GM12878 (cell line): ENCODE data around the gene DSEL. TPM values are rescaled to one million over a fixed set of nuclear protein-coding genes. Genes with fewer than 3 reads are reported as not detected.

Source experiments
- ATAC-seq: fragments of 200-7000 bp; cut with Tn5 transposase; 3 replicates; pipeline ENCODE4 v1.9.1; 2020; ENCODE audit warnings: mild to moderate bottlenecking, moderate library complexity
- BruUV-seq: library from RNA; stranded (reverse); fragments of 400-500 nt; replicated peaks from 2 replicates; lab custom pipeline; 2021; lab: Mats Ljungman, UMichigan
- CTCF ChIA-PET: fragments of 300-600 bp; sonication (Branson Sonifier 250); formaldehyde crosslinking; extraction: SDS; loops from one replicate; lab custom pipeline; 2021; ENCODE audit warnings: inconsistent platforms; lab: Yijun Ruan, JAX
- POLR2A ChIA-PET: fragments of 350-600 bp; formaldehyde crosslinking; extraction: SDS; loops from one replicate; lab custom pipeline; 2021; ENCODE audit warnings: inconsistent platforms; lab: Charles Lee
- RAD21 ChIA-PET: fragments of 300-600 bp; sonication (Branson Sonifier 250); formaldehyde crosslinking; loops from one replicate; lab custom pipeline; 2023; ENCODE audit warnings: antibody characterized with exemption; ENCODE audit not compliant: unreplicated experiment; lab: Charles Lee
- SMC1A ChIA-PET: fragments of 300-600 bp; sonication (Branson Sonifier 250); formaldehyde crosslinking; loops from one replicate; lab custom pipeline; 2023; ENCODE audit not compliant: unreplicated experiment, uncharacterized antibody; lab: Charles Lee
- DNase-seq: peaks from one replicate; pipeline ENCODE4 v3.0.0-alpha.2; 2011; ENCODE audit warnings: low read depth, low spot score
- FAIRE-seq: peaks from 3 replicates; lab custom pipeline; 2011; peaks lifted over from hg19 to GRCh38; lab: Jason Lieb, UNC
- H2AFZ ChIP-seq: 2 replicates; pipeline ENCODE4 v1.6.0; 2011; ENCODE audit warnings: low read depth, low read length, control low read depth; ENCODE audit not compliant: control insufficient read depth
- H3K27ac ChIP-seq: 2 replicates; pipeline ENCODE4 v1.5.1; 2011; ENCODE audit warnings: control low read depth; ENCODE audit not compliant: control insufficient read depth, insufficient read depth
- H3K27me3 ChIP-seq, 2 experiments: replicated peaks in 1 of 2; 2 replicates each; pipeline versions ENCODE4 v1.6.0 to v1.6.1; 2011; ENCODE audit warnings: low read length in 1 of 2; ENCODE audit not compliant: control insufficient read depth in 2 of 2, insufficient read depth in 2 of 2
- H3K36me3 ChIP-seq, 2 experiments: 2 replicates each; pipeline ENCODE4 v1.5.1; 2011; ENCODE audit warnings: low read length in 1 of 2; ENCODE audit not compliant: control insufficient read depth in 2 of 2, insufficient read depth in 2 of 2
- H3K4me1 ChIP-seq: 2 replicates; pipeline ENCODE4 v1.6.1; 2011; ENCODE audit warnings: mild to moderate bottlenecking, low read length, moderate library complexity, mixed read lengths; ENCODE audit not compliant: control insufficient read depth, insufficient read depth
- H3K4me2 ChIP-seq: 2 replicates; pipeline ENCODE4 v1.6.0; 2011; ENCODE audit warnings: control low read depth; ENCODE audit not compliant: control insufficient read depth, insufficient read depth
- H3K4me3 ChIP-seq: fragments of 200-600 bp; sonication (generic); 2 replicates; pipeline ENCODE4 v1.5.1; 2016
- H3K79me2 ChIP-seq: 2 replicates; pipeline ENCODE4 v1.6.0; 2011; ENCODE audit warnings: low read length; ENCODE audit not compliant: control insufficient read depth, insufficient read depth
- H3K9ac ChIP-seq: 2 replicates; pipeline ENCODE4 v1.8.0; 2011; ENCODE audit warnings: low read length, control low read depth, mixed read lengths; ENCODE audit not compliant: control insufficient read depth, insufficient read depth
- H3K9me3 ChIP-seq: replicated peaks from 3 replicates; pipeline ENCODE4 v1.5.1; 2011; ENCODE audit warnings: mild to moderate bottlenecking, low read length; ENCODE audit not compliant: control insufficient read depth, insufficient read depth
- H4K20me1 ChIP-seq: 2 replicates; pipeline ENCODE4 v1.6.0; 2011; ENCODE audit not compliant: control insufficient read depth, insufficient read depth
- ASH2L ChIP-seq: fragments of 300-600, 200-600 bp; sonication (generic); IDR thresholded peaks from 2 replicates; pipeline ENCODE4 v1.6.1; 2017; ENCODE audit warnings: low read depth, mild to moderate bottlenecking, borderline replicate concordance
- CBX5 ChIP-seq: sonication (generic); IDR thresholded peaks from 2 replicates; pipeline ENCODE4 v1.6.1; 2016; ENCODE audit warnings: low read depth, moderate library complexity, mild to moderate bottlenecking, inconsistent platforms
- EP300 ChIP-seq, 2 experiments: fragments of 150-350 bp in 1 of 2; IDR thresholded peaks; 2 replicates each; pipeline ENCODE4 v1.6.1; 2011 to 2012; ENCODE audit warnings: low read depth in 2 of 2, low read length in 2 of 2, borderline replicate concordance in 1 of 2, improper control_type of control experiment in 1 of 2, inconsistent platforms in 1 of 2; ENCODE audit not compliant: control insufficient read depth in 1 of 2
- IKZF2 ChIP-seq, 2 experiments: fragments of 450-650 bp; IDR thresholded peaks; 2 replicates each; pipeline ENCODE4 v1.6.1; 2017; ENCODE audit warnings: mild to moderate bottlenecking in 2 of 2, moderate library complexity in 2 of 2
- LARP7 ChIP-seq: fragments of 450-650 bp; IDR thresholded peaks from 2 replicates; pipeline ENCODE4 v1.6.1; 2017; ENCODE audit warnings: mild to moderate bottlenecking
- MTA2 ChIP-seq: fragments of 450-650 bp; IDR thresholded peaks from 2 replicates; pipeline ENCODE4 v1.6.1; 2016; ENCODE audit warnings: low read depth, mild to moderate bottlenecking, moderate library complexity
- NFYA ChIP-seq: IDR thresholded peaks from 2 replicates; pipeline ENCODE4 v1.6.1; 2011; ENCODE audit warnings: low read depth, mild to moderate bottlenecking, low read length, improper control_type of control experiment, borderline replicate concordance
- NRF1 ChIP-seq: conservative IDR thresholded peaks from 2 replicates; pipeline ENCODE4 v1.6.1; 2011; ENCODE audit warnings: mild to moderate bottlenecking, low read depth, low read length, improper control_type of control experiment
- RAD51 ChIP-seq: fragments of 450-650 bp; IDR thresholded peaks from 2 replicates; pipeline ENCODE4 v1.6.1; 2016; ENCODE audit warnings: moderate library complexity, mild to moderate bottlenecking, inconsistent platforms
- RUNX3 ChIP-seq: IDR thresholded peaks from 2 replicates; pipeline ENCODE4 v1.6.1; 2012; ENCODE audit warnings: low read length, inconsistent platforms
- SP1 ChIP-seq: IDR thresholded peaks from one replicate; pipeline ENCODE4 v1.6.1; 2011; ENCODE audit warnings: low read depth, low read length
- WRNIP1 ChIP-seq: IDR thresholded peaks from 2 replicates; pipeline ENCODE4 v1.6.1; 2011; ENCODE audit warnings: low read depth, low read length, improper control_type of control experiment, borderline replicate concordance
- ZZZ3 ChIP-seq: IDR thresholded peaks from 2 replicates; pipeline ENCODE4 v1.6.1; 2011; ENCODE audit warnings: low read depth; ENCODE audit not compliant: control insufficient read depth, insufficient read length
- WGBS: methylation state at CpG from one replicate; pipeline ENCODE4 v1.1.6; 2016; ENCODE audit warnings: low lambda C conversion rate; ENCODE audit not compliant: insufficient replicate concordance, insufficient coverage; ENCODE audit errors: missing lambda C conversion rate; 5-methylcytosine and 5-hydroxymethylcytosine counted together
- in situ Hi-C: fragments of 300-500 bp; cut with MboI; formaldehyde crosslinking; loops from 9 replicates; pipeline ENCODE4 v1.14.3; 2018; ENCODE audit warnings: mixed read lengths
- intact Hi-C: fragments of 100-400 bp; cut with micrococcal nuclease; formaldehyde crosslinking; loops from one replicate; pipeline ENCODE4 v1.14.2; 2022; ENCODE audit not compliant: unreplicated experiment
- polyA plus RNA-seq, 11 experiments: library from polyadenylated mRNA; depleted of rRNA in 4 of 11; unstranded in 6 of 11; stranded (reverse) in 5 of 11; fragments of >200 nt; fragmentation: Nextera tagmentation in 4 of 11; fragmentation: Illumina TruSeq in 1 of 11; extraction: Ambion mirVana in 4 of 11; extraction: Trizol in 1 of 11; gene quantifications; 1 replicate in 1 of 11; 2 replicates in 10 of 11; pipeline versions ENCODE4 v1.2.1 to v1.2.3, GENCODE V29; 2011 to 2016; ENCODE audit warnings: inconsistent platforms in 2 of 11, missing spikeins in 2 of 11, low read depth in 1 of 11
- total RNA-seq, 4 experiments: library from RNA; depleted of rRNA in 3 of 4; stranded (reverse); fragments of >200 nt in 3 of 4; fragmentation: Illumina TruSeq in 1 of 4; extraction: Trizol in 1 of 4; gene quantifications; 2 replicates each; pipeline versions ENCODE4 v1.2.1 to v1.2.3, GENCODE V29; 2013 to 2021
- TF ChIP-seq, protein P1 (sequence below): fragments of 450-650 bp; IDR thresholded peaks from 2 replicates; pipeline ENCODE4 v1.6.1; 2016; ENCODE audit warnings: mild to moderate bottlenecking
- TF ChIP-seq, protein P2 (sequence below): fragments of 450-650 bp; IDR thresholded peaks from 2 replicates; pipeline ENCODE4 v1.6.1; 2017; ENCODE audit warnings: antibody characterized with exemption, mild to moderate bottlenecking, moderate library complexity

Gene DSEL
- total and polyA plus RNA-seq, 10 of the 15 experiments (the other 5 are each of a cell fraction or from before 2014, with no cell fraction given): 0.03 TPM; not detected in 9

DNA sequence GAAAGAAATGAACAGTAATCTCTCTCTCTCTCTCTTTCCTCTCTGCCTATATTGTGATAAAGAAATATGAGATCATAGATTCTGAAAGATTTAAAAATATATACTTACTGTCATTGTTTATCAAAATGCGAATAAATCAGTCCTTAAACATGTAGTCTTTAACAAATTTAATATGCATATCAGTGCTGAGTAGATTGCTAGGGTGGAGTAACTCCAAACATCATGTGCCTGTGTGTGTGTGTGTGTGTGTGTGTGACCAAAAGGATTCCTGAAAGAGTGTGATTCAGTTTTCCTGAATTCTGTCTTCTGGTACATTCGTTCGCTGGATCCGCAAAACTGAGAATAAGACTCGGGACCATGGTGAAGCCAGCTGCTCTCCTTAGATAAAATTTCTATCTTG, 24.0 kb upstream of the DSEL start:
- ChIA-PET CTCF (interaction anchor here (1.3 kb wide), 1 partner anchor 67 kb away, joined by 4 read pairs; no protein-coding TSS in a partner anchor), RAD21 (no interaction called here), SMC1A (interaction anchor here (1.1 kb wide), 1 partner anchor 24 kb away, joined by 3 read pairs; no protein-coding TSS in a partner anchor)
- Histone ChIP-seq H3K4me1 (no peaks in the 10 kb centered on the region), H2AFZ (no peak overlapping the region), H3K36me3 (no peaks in the 10 kb centered on the region), H3K79me2 (no peaks in the 10 kb centered on the region), H3K9ac (no peak overlapping the region), H4K20me1 (no peaks in the 10 kb centered on the region), H3K4me2 (no peak overlapping the region), H3K9me3 (no peaks in the 10 kb centered on the region), H3K27me3 (no peaks in the 10 kb centered on the region), H3K27ac (no peak overlapping the region), H3K4me3 (no peak overlapping the region)
- in situ Hi-C loops: no loop called here
- no peak for ATAC-seq
- WGBS: 50% methylated on average over 5 of the region's 5 CpGs
- intact Hi-C loops: no loop called here
- no peak for FAIRE-seq
- BruUV-seq: no TSS peak
- TF ChIP-seq CBX5: no peak
- TF ChIP-seq, all 136 proteins: peak for 0
- POLR2A ChIA-PET: no interaction called here
- no peak for DNase-seq

DNA sequence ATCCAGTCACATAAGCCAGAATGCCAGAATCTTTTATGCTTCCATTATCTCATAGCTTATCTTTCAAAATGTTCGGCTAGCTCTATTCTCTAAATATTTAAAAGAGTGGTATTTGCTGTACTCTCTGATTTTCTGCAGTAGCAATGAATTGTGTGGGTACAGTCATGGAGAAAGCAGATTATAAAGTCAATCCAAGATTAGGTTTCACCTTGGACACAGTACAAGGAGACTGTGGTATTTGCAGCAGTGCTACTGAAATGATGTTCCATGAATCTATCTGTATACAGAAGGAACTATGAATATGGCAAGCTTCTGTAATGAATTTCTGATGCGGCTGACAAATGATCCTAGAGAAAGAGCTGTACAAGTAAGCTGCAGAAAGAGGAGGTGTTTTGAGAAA, 15.4 kb upstream of the DSEL start:
- H3K4me3 ChIP-seq: no peak overlapping the region
- WGBS: 21% methylated on average over 2 of the region's 2 CpGs
- no peaks in the 10 kb centered on the region for H3K79me2 ChIP-seq
- no peak overlapping the region for H3K27ac ChIP-seq
- in situ Hi-C loops (no loop called here), intact Hi-C loops (no loop called here)
- H3K27me3 ChIP-seq: no peaks in the 10 kb centered on the region
- ChIA-PET POLR2A (no interaction called here), SMC1A (no interaction called here), CTCF (no interaction called here), RAD21 (no interaction called here)
- no peak for FAIRE-seq
- H4K20me1 ChIP-seq: no peaks in the 10 kb centered on the region
- H3K4me1 ChIP-seq: no peaks in the 10 kb centered on the region
- no peak for DNase-seq
- no TSS peak for BruUV-seq
- no peaks in the 10 kb centered on the region for H3K9me3 ChIP-seq
- H3K36me3 ChIP-seq: no peaks in the 10 kb centered on the region
- no peak overlapping the region for H3K4me2 ChIP-seq
- ATAC-seq: no peak
- H3K9ac ChIP-seq: no peak overlapping the region
- H2AFZ ChIP-seq: no peak overlapping the region
- TF ChIP-seq MTA2 (no peak), EP300 (IDR thresholded peaks at IDR 0.05; ENCODE audit: borderline replicate concordance in 1 of 2, control insufficient read depth in 1 of 2, low read depth in 2 of 2, low read length in 2 of 2) (no peak), NRF1 (no peak), WRNIP1 (no peak), ZZZ3 (no peak), RUNX3 (no peak), LARP7 (no peak), ASH2L (no peak), RAD51 (no peak), SP1 (no peak), NFYA (no peak), IKZF2 (IDR thresholded peaks at IDR 0.05) (no peak)
- TF ChIP-seq, protein P1, sequence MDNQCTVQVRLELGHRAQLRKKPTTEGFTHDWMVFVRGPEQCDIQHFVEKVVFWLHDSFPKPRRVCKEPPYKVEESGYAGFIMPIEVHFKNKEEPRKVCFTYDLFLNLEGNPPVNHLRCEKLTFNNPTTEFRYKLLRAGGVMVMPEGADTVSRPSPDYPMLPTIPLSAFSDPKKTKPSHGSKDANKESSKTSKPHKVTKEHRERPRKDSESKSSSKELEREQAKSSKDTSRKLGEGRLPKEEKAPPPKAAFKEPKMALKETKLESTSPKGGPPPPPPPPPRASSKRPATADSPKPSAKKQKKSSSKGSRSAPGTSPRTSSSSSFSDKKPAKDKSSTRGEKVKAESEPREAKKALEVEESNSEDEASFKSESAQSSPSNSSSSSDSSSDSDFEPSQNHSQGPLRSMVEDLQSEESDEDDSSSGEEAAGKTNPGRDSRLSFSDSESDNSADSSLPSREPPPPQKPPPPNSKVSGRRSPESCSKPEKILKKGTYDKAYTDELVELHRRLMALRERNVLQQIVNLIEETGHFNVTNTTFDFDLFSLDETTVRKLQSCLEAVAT: no peak
- TF ChIP-seq, protein P2, sequence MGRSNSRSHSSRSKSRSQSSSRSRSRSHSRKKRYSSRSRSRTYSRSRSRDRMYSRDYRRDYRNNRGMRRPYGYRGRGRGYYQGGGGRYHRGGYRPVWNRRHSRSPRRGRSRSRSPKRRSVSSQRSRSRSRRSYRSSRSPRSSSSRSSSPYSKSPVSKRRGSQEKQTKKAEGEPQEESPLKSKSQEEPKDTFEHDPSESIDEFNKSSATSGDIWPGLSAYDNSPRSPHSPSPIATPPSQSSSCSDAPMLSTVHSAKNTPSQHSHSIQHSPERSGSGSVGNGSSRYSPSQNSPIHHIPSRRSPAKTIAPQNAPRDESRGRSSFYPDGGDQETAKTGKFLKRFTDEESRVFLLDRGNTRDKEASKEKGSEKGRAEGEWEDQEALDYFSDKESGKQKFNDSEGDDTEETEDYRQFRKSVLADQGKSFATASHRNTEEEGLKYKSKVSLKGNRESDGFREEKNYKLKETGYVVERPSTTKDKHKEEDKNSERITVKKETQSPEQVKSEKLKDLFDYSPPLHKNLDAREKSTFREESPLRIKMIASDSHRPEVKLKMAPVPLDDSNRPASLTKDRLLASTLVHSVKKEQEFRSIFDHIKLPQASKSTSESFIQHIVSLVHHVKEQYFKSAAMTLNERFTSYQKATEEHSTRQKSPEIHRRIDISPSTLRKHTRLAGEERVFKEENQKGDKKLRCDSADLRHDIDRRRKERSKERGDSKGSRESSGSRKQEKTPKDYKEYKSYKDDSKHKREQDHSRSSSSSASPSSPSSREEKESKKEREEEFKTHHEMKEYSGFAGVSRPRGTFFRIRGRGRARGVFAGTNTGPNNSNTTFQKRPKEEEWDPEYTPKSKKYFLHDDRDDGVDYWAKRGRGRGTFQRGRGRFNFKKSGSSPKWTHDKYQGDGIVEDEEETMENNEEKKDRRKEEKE: no peak
